HG02642 (cell line): ENCODE measurements around the gene RRP1B.
A peak's percentile ranks its signal among the peaks of the same experiment; 100 is the strongest.
"Not testable (repeated sequence)": the region's sequence is repeated elsewhere in the genome, so short reads cannot be mapped to it uniquely, and the experiment has no call there.

Experiments
- ATAC-seq: cut with Tn5 transposase; IDR thresholded peaks from one replicate; pipeline ENCODE4 v1.9.1; 2021; ENCODE audit warnings: mild to moderate bottlenecking; ENCODE audit not compliant: unreplicated experiment, poor library complexity

The RRP1B gene

DNA sequence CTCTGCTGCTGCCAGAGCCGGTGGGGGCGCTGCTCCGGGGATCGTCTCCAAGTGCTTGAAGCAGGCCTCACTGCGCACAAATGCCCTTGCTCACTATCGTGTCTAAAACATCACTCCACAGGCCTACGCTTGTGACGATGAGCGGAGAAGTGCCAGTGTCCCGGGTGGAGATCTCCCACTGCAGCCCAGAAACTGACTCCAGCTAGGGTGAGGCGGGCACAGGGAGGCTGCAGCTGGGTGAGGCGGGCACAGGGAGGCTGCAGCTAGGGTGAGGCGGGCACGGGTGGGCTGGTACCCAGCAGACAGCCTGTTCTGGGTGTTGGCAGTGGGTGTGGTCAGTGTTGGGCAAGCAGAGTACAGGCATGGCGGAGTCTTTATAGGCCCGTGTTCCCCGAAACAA is 36.9 kb downstream of the RRP1B start:
- ATAC-seq: no peak

GRCh38 chr21:43697758-43698643 is 38.6 kb downstream of the RRP1B start:
- ATAC-seq: no peak

DNA sequence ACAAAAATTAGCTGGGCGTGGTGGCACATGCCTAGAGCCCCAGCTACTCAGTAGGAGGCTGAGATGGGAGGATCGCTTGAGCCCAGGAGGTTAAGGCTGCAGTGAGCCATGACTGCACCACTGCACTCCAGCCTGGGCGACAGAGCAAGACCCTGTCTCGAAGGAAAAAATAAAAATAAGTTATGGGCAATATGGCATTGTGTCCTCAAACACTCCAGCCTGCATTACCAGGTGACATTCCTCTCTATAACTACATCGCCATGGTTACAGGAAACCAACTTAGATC is 40.1 kb downstream of the RRP1B start:
- not testable (repeated sequence) for ATAC-seq

GRCh38 chr21:43699933-43700599 is 40.7 kb downstream of the RRP1B start:
- no peak for ATAC-seq

DNA sequence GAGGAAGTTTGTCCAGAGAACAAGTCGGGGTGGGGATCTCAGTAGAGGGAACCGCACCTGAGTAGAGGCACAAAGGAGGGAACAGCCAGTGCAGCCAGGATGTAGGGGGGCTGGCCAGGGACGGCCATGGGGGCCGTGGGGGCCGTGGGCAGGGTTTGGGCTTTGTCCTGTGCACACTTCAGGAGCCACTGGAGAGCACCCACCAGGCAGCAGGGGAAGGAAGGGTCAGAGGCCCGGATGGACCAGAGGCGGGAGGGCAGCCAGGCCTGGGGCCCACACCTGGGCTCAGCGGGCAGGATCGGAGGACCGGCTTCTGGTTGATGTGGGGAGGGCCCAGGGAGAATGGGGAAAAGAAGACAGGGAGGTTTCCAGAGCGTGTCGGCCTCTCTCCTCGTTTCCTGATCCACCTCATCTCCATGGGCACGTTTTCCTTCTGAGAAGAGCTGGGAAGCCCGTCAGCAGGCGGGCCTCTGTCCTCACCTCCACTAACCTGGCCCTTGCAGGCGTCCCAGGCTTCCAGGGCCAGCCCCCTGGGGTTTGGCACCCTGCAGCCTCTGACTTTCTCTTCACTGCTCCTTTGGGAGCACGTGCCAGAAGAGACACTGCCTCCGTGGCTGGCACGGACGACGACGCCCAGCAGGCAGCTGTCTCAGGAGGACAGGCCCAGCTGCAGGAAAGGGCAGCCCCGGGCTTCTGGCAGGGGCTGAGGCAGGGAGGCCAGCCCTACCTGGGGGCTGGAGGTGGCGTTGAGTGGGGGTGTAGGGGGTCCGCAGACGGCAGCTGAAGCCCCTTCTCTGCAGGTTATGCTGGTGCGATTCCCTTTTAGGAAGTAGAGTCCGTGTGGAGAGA is 42.8 kb downstream of the RRP1B start:
- no peak for ATAC-seq

GRCh38 chr21:43702785-43703034 is 43.4 kb downstream of the RRP1B start:
- no peak for ATAC-seq

- no peak for ATAC-seq
Observed at GRCh38 chr21:43703035-43703880, 43.9 kb downstream of the RRP1B start.

DNA sequence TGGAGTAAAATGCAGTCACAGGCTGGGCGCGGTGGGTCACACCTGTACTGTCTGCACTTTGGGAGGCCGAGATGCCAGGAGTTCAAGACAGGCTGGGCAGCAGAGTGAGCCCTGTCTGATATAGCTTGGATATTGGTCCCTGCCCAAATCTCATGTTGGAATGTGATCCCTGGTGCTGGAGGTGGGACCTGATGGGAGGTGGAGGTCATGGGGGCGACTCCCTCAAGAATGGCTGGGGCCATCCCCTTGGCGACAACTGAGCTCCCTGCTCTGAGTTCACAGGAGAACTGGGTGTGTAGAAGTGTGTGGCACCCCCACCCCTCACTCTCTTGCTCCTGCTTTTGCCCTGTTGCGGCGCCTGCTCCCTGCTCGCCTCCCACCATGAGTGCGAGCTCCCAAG is 48.1 kb downstream of the RRP1B start:
- no peak for ATAC-seq

DNA sequence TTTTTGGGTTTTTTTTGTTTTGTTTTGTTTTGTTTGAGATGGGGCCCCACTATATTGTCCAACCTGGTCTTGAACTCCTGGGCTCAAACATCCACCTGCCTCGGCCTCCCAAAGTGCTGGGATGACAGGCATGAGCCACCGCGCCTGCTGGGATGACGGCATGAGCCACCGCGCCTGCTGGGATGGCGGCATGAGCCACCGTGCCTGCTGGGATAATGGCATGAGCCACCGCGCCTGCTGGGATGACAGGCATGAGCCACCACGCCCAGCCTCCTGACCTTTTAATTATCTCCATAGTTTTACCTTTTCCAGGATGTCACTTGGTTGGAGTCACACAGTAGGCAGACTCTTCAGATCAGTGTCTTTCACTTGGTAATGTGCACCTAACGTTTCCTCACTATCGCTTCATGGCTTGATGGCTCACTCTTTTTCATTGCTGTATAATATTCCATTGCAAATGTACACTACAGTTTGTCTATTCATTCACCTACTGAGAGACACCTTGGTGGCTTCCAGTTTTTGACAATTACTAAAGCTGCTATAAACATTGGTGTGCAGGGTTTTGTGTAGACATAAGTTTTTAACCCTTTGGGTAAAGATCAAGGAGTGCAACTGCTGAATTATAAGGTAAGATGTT is 49.5 kb downstream of the RRP1B start:
- ATAC-seq: no peak

- no peak for ATAC-seq
Observed at GRCh38 chr21:43712268-43712942, 53.0 kb downstream of the RRP1B start.

- not testable (repeated sequence) for ATAC-seq
Observed at GRCh38 chr21:43713123-43713522, 53.8 kb downstream of the RRP1B start.

GRCh38 chr21:43716376-43717165 is 57.2 kb downstream of the RRP1B start:
- peak; percentile 32 for ATAC-seq

GRCh38 chr21:43717166-43717853 is 58.0 kb downstream of the RRP1B start:
- ATAC-seq: no peak

GRCh38 chr21:43717967-43718871 is 58.9 kb downstream of the RRP1B start:
- no peak for ATAC-seq

- peak; percentile 67 for ATAC-seq
Observed at GRCh38 chr21:43718872-43719747, 59.8 kb downstream of the RRP1B start, which contains the start of gene PDXK. PDXK (plus strand) TSS chr21:43719129; CDS start chr21:43719295, 166 bp downstream.
